ENCODE measurements around the gene ACP2. TPM values are rescaled to one million over a fixed set of nuclear protein-coding genes. Genes with fewer than 3 reads are reported as not detected.

ACP2 gene
- total RNA-seq, 1 donor from 2014 or later, result 33.0 TPM

GRCh38 chr11:47261291-47261800 is 12.7 kb upstream of the ACP2 start:
- Histone ChIP-seq H3K27me3 (ENCODE audit: low read depth) (no peaks in the 10 kb centered on the region), H3K27ac (no peak overlapping the region), H3K4me3 (no peak overlapping the region), H3K9me3 (no peaks in the 10 kb centered on the region), H3K36me3 (peaks cover 8% of the 10 kb centered on the region), H3K4me1 (peaks cover 47% of the 10 kb centered on the region)
- no peak for TF ChIP-seq CTCF (IDR thresholded peaks at IDR 0.05)
- intact Hi-C loops (cut with DNase I), result no loop called here
- peak; percentile 37 for DNase-seq
- no peak for ATAC-seq

- no peak for ATAC-seq
- TF ChIP-seq CTCF (IDR thresholded peaks at IDR 0.05), result no peak
- no peaks in the 10 kb centered on the region for H3K9me3 ChIP-seq
- peaks cover 7% of the 10 kb centered on the region for H3K36me3 ChIP-seq
- intact Hi-C loops (cut with DNase I), result no loop called here
- H3K27ac ChIP-seq, result no peak overlapping the region
- DNase-seq, result peak; percentile 37
- no peak overlapping the region for H3K4me3 ChIP-seq
- H3K27me3 ChIP-seq (ENCODE audit: low read depth), result no peaks in the 10 kb centered on the region
- H3K4me1 ChIP-seq, result peaks cover 52% of the 10 kb centered on the region
Measured at GRCh38 chr11:47260366-47260765, 11.8 kb upstream of the ACP2 start.

DNA sequence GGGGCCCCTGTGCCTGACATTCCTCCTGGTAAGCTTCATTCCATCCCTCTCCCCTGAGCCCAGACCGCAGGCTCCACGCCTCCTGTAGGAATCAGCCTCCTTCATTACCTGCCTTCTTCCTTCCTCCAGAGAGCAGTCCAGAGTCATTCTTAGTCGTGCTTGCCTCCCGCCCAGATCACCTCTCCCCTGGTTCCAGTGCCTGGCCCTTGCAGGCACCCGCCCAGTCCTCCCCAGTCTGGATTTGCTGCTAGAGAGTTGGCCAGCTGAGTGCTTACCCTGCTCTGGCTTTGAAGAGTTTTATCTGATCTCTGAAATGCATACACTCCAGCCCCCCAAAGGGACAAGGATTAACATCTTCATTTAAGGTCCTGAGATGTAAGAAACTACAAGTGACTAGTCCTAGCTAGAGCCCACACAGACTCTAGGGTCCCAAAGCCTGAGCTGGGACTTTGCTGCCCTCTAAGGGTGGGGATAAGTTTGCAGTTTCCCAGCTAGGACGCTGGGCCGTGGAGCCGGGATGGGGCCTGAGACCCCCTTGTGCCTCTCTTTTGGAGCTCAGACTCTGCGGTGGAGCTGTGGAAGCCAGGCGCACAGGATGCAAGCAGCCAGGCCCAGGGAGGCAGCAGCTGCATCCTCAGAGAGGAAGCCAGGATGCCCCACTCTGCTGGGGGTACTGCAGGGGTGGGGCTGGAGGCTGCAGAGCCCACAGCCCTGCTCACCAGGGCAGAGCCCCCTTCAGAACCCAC is 10.8 kb upstream of the ACP2 start:
- intact Hi-C loops (cut with DNase I), result no loop called here
- H3K4me3 ChIP-seq, result peak overlapping the region; percentile 16
- H3K36me3 ChIP-seq, result peaks cover 7% of the 10 kb centered on the region
- no peaks in the 10 kb centered on the region for H3K9me3 ChIP-seq
- H3K27me3 ChIP-seq (ENCODE audit: low read depth), result no peaks in the 10 kb centered on the region
- TF ChIP-seq CTCF (IDR thresholded peaks at IDR 0.05), result peak; percentile 69
- ATAC-seq (peak; percentile 54 to 70), DNase-seq (peak; percentile 48)
- peaks cover 56% of the 10 kb centered on the region for H3K4me1 ChIP-seq
- no peak overlapping the region for H3K27ac ChIP-seq

- no peaks in the 10 kb centered on the region for H3K9me3 ChIP-seq
- H3K36me3 ChIP-seq, result peaks cover 7% of the 10 kb centered on the region
- ATAC-seq (no peak), DNase-seq (no peak)
- peak overlapping the region; percentile 52 for H3K4me3 ChIP-seq
- intact Hi-C loops (cut with DNase I), result no loop called here
- no peaks in the 10 kb centered on the region for H3K27me3 ChIP-seq (ENCODE audit: low read depth)
- peak overlapping the region; percentile 74 for H3K27ac ChIP-seq
- H3K4me1 ChIP-seq, result peaks cover 66% of the 10 kb centered on the region
- TF ChIP-seq CTCF (IDR thresholded peaks at IDR 0.05), result no peak
Measured at GRCh38 chr11:47258317-47258902, 9.8 kb upstream of the ACP2 start.

- H3K27ac ChIP-seq, result peak within 1 kb of the TSS; percentile 74
- peaks cover 7% of the 10 kb centered on the region for H3K36me3 ChIP-seq
- ATAC-seq, result peak; percentile 82 to 85
- peak within 1 kb of the TSS; percentile 52 for H3K4me3 ChIP-seq
- TF ChIP-seq CTCF (IDR thresholded peaks at IDR 0.05), result peak; percentile 51
- intact Hi-C loops (cut with DNase I), result no loop called here
- no peaks in the 10 kb centered on the region for H3K9me3 ChIP-seq
- H3K27me3 ChIP-seq (ENCODE audit: low read depth), result no peaks in the 10 kb centered on the region
- DNase-seq, result peak; percentile 87
- H3K4me1 ChIP-seq, result peaks cover 66% of the 10 kb centered on the region
Measured at GRCh38 chr11:47257517-47258316, 9.1 kb upstream of the ACP2 start, which contains the start of gene NR1H3. Gene NR1H3, plus strand, starts transcription at chr11:47257996. Its CDS starts 1,221 bp downstream, at chr11:47259217.
